Measurements from ENCODE around the gene MED31. TPM values are rescaled to one million over a fixed set of nuclear protein-coding genes. Genes with fewer than 3 reads are reported as not detected.

The MED31 gene
- total and polyA plus RNA-seq, 2 of the 13 experiments (the other 11 are each of a cell fraction or from before 2014, with no cell fraction given), result 19.0 to 20.9 TPM

DNA sequence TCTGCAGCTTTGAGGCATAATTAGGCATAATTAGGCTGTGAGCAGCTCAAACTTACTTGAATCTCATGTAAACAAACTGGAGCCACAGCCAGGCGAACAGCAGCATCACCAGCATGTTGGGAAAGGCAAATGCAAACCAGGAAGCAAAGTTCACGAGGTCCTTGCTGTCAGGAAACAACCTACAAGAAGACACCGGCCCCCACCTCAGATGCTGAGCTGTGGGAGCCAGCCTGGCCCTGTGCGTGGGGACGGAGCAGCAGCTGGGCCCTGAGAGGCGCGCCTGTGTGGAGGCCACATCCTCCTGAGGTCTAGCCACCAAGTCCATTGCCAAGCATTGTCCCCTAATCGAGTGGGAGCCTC is 49.5 kb upstream of the MED31 start (continued):
- TF ChIP-seq, protein P1, sequence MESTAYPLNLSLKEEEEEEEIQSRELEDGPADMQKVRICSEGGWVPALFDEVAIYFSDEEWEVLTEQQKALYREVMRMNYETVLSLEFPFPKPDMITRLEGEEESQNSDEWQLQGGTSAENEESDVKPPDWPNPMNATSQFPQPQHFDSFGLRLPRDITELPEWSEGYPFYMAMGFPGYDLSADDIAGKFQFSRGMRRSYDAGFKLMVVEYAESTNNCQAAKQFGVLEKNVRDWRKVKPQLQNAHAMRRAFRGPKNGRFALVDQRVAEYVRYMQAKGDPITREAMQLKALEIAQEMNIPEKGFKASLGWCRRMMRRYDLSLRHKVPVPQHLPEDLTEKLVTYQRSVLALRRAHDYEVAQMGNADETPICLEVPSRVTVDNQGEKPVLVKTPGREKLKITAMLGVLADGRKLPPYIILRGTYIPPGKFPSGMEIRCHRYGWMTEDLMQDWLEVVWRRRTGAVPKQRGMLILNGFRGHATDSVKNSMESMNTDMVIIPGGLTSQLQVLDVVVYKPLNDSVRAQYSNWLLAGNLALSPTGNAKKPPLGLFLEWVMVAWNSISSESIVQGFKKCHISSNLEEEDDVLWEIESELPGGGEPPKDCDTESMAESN (CRISPR knock-in tag; conservative IDR thresholded peaks at IDR 0.05), result no peak; the same call in 1 of the 2 replicates
- no peak for TF ChIP-seq KDM6A (CRISPR knock-in tag; IDR thresholded peaks at IDR 0.05; ENCODE audit: low read depth)
- TF ChIP-seq ZNF264 (CRISPR knock-in tag; IDR thresholded peaks at IDR 0.05), result no peak
- TF ChIP-seq ZBTB3 (CRISPR knock-in tag; IDR thresholded peaks at IDR 0.05; ENCODE audit: borderline replicate concordance, low read depth), result no peak
- no peak for TF ChIP-seq ZNF670 (CRISPR knock-in tag; IDR thresholded peaks at IDR 0.05; ENCODE audit: borderline replicate concordance)
- TF ChIP-seq ELK4 (CRISPR knock-in tag; IDR thresholded peaks at IDR 0.05; ENCODE audit: borderline replicate concordance), result no peak
- no peak for TF ChIP-seq RFXAP (CRISPR knock-in tag; IDR thresholded peaks at IDR 0.05; ENCODE audit: borderline replicate concordance)
- TF ChIP-seq, protein P2, sequence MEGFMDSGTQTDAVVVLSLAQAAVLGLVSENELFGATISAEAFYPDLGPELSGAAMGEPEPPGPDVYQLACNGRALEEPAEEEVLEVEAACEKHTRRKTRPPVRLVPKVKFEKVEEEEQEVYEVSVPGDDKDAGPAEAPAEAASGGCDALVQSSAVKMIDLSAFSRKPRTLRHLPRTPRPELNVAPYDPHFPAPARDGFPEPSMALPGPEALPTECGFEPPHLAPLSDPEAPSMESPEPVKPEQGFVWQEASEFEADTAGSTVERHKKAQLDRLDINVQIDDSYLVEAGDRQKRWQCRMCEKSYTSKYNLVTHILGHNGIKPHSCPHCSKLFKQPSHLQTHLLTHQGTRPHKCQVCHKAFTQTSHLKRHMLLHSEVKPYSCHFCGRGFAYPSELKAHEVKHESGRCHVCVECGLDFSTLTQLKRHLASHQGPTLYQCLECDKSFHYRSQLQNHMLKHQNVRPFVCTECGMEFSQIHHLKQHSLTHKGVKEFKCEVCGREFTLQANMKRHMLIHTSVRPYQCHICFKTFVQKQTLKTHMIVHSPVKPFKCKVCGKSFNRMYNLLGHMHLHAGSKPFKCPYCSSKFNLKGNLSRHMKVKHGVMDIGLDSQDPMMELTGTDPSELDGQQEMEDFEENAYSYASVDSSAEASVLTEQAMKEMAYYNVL (CRISPR knock-in tag; IDR thresholded peaks at IDR 0.05; ENCODE audit: borderline replicate concordance), result no peak
- TF ChIP-seq SP5 (CRISPR knock-in tag; IDR thresholded peaks at IDR 0.05; ENCODE audit: borderline replicate concordance, low read depth), result no peak
- TF ChIP-seq, protein P3, sequence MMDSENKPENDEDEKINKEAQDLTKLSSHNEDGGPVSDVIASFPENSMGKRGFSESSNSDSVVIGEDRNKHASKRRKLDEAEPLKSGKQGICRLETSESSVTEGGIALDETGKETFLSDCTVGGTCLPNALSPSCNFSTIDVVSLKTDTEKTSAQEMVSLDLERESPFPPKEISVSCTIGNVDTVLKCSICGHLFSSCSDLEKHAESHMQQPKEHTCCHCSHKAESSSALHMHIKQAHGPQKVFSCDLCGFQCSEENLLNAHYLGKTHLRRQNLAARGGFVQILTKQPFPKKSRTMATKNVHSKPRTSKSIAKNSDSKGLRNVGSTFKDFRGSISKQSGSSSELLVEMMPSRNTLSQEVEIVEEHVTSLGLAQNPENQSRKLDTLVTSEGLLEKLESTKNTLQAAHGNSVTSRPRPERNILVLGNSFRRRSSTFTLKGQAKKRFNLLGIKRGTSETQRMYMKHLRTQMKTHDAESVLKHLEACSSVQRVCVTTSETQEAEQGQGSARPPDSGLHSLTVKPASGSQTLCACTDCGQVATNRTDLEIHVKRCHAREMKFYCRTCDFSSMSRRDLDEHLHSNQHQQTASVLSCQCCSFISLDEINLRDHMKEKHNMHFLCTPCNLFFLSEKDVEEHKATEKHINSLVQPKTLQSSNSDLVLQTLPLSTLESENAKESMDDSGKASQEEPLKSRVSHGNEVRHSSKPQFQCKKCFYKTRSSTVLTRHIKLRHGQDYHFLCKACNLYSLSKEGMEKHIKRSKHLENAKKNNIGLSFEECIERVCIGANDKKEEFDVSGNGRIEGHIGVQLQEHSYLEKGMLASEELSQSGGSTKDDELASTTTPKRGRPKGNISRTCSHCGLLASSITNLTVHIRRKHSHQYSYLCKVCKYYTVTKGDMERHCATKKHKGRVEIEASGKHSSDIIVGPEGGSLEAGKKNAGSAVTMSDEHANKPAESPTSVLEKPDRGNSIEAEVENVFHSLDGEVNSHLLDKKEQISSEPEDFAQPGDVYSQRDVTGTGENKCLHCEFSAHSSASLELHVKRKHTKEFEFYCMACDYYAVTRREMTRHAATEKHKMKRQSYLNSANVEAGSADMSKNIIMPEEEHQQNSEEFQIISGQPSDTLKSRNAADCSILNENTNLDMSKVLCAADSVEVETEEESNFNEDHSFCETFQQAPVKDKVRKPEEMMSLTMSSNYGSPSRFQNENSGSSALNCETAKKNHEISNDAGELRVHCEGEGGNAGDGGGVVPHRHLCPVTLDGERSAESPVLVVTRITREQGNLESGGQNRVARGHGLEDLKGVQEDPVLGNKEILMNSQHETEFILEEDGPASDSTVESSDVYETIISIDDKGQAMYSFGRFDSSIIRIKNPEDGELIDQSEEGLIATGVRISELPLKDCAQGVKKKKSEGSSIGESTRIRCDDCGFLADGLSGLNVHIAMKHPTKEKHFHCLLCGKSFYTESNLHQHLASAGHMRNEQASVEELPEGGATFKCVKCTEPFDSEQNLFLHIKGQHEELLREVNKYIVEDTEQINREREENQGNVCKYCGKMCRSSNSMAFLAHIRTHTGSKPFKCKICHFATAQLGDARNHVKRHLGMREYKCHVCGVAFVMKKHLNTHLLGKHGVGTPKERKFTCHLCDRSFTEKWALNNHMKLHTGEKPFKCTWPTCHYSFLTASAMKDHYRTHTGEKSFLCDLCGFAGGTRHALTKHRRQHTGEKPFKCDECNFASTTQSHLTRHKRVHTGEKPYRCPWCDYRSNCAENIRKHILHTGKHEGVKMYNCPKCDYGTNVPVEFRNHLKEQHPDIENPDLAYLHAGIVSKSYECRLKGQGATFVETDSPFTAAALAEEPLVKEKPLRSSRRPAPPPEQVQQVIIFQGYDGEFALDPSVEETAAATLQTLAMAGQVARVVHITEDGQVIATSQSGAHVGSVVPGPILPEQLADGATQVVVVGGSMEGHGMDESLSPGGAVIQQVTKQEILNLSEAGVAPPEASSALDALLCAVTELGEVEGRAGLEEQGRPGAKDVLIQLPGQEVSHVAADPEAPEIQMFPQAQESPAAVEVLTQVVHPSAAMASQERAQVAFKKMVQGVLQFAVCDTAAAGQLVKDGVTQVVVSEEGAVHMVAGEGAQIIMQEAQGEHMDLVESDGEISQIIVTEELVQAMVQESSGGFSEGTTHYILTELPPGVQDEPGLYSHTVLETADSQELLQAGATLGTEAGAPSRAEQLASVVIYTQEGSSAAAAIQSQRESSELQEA (CRISPR knock-in tag; IDR thresholded peaks at IDR 0.05; ENCODE audit: not compliant biosample characterization), result no peak
- TF ChIP-seq SOX13 (IDR thresholded peaks at IDR 0.05), result no peak
- peak in 1 of 2 experiments; percentile 37; a peak in 1 of 4 replicates for TF ChIP-seq SOX13 (CRISPR knock-in tag; conservative IDR thresholded peaks at IDR 0.05 in 1 of 2, IDR thresholded peaks at IDR 0.05 in 1 of 2)
- TF ChIP-seq KLF11 (CRISPR knock-in tag; IDR thresholded peaks at IDR 0.05), result no peak
- no peak for TF ChIP-seq GMEB1 (CRISPR knock-in tag; IDR thresholded peaks at IDR 0.05; ENCODE audit: borderline replicate concordance)

All from HepG2 (cell line).